Endothelial cell of umbilical vein (primary cell): ENCODE measurements around the gene VWCE. TPM values are rescaled to one million over a fixed set of nuclear protein-coding genes. Genes with fewer than 3 reads are reported as not detected.
A peak's percentile ranks its signal among the peaks of the same experiment; 100 is the strongest.

Experiments used
- BruUV-seq: library from RNA; stranded (reverse); fragments of 400-500 nt; replicated peaks from 2 replicates; lab custom pipeline; 2021; lab: Mats Ljungman, UMichigan
- CTCF ChIA-PET: fragments of 300-600, 350-600 bp; sonication (Branson Sonifier 250); formaldehyde crosslinking; loops from one replicate; lab custom pipeline; 2021; ENCODE audit warnings: antibody characterized with exemption, inconsistent platforms; lab: Charles Lee
- POLR2A ChIA-PET: fragments of 300-600, 350-600 bp; sonication (Branson Sonifier 250); formaldehyde crosslinking; loops from one replicate; lab custom pipeline; 2021; ENCODE audit warnings: antibody characterized with exemption, inconsistent platforms; lab: Charles Lee
- DNase-seq: peaks from one replicate; pipeline ENCODE4 v3.0.0-alpha.2; 2011; ENCODE audit warnings: low read depth, low spot score
- FAIRE-seq: peaks from 2 replicates; lab custom pipeline; 2011; peaks lifted over from hg19 to GRCh38; lab: Jason Lieb, UNC
- H2AFZ ChIP-seq: 2 replicates; pipeline ENCODE4 v1.6.0; 2012; ENCODE audit warnings: low read depth, low read length, control low read depth, inconsistent platforms
- H3K27ac ChIP-seq: 2 replicates; pipeline ENCODE4 v1.5.1; 2011; ENCODE audit warnings: low read depth, mild to moderate bottlenecking, control low read depth, low read length, moderate library complexity; ENCODE audit not compliant: insufficient read depth
- H3K27me3 ChIP-seq, 2 experiments: 2 replicates each; pipeline versions ENCODE4 v1.6.0 to v1.6.1; 2011; ENCODE audit warnings: low read length in 2 of 2, mixed read lengths in 1 of 2; ENCODE audit not compliant: control insufficient read depth in 2 of 2, insufficient read depth in 2 of 2
- H3K36me3 ChIP-seq, 2 experiments: 2 replicates in 1 of 2; 3 replicates in 1 of 2; pipeline ENCODE4 v1.5.1; 2011; ENCODE audit warnings: low read length in 2 of 2, mild to moderate bottlenecking in 1 of 2, moderate library complexity in 1 of 2; ENCODE audit not compliant: control insufficient read depth in 2 of 2, insufficient read depth in 2 of 2; ENCODE audit errors: extremely low read depth in 1 of 2
- H3K4me1 ChIP-seq: 3 replicates; pipeline ENCODE4 v1.5.1; 2011; ENCODE audit warnings: mild to moderate bottlenecking, low read length; ENCODE audit not compliant: control insufficient read depth, insufficient read depth; ENCODE audit errors: extremely low read depth
- H3K4me2 ChIP-seq: 2 replicates; pipeline ENCODE4 v1.6.1; 2011; ENCODE audit warnings: low read length, control low read depth, mixed read lengths; ENCODE audit not compliant: insufficient read depth
- H3K4me3 ChIP-seq, 3 experiments: fragments of 200-600 bp in 1 of 3; sonication (generic), shearing (Covaris generic) in 1 of 3; replicated peaks in 1 of 3; 2 replicates each; pipeline ENCODE4 v1.5.1; 2011 to 2016; ENCODE audit warnings: control low read depth in 3 of 3, low read length in 3 of 3, mild to moderate bottlenecking in 2 of 3, inconsistent platforms in 1 of 3, low read depth in 1 of 3, moderate library complexity in 1 of 3; ENCODE audit not compliant: insufficient read depth in 1 of 3
- H3K79me2 ChIP-seq: 2 replicates; pipeline ENCODE4 v1.6.0; 2012; ENCODE audit warnings: low read length, inconsistent platforms; ENCODE audit not compliant: control insufficient read depth, insufficient read depth
- H3K9ac ChIP-seq: replicated peaks from 2 replicates; pipeline ENCODE3; 2011; ENCODE audit warnings: low read length, control low read depth; ENCODE audit not compliant: insufficient read depth; ENCODE audit errors: extremely low read depth
- H3K9me1 ChIP-seq: replicated peaks from 3 replicates; pipeline ENCODE4 v1.6.0; 2011; ENCODE audit warnings: mild to moderate bottlenecking, low read length; ENCODE audit not compliant: control insufficient read depth, insufficient read depth; ENCODE audit errors: extremely low read depth
- H3K9me3 ChIP-seq: replicated peaks from 2 replicates; pipeline ENCODE4 v1.5.1; 2012; ENCODE audit warnings: low read length, inconsistent platforms; ENCODE audit not compliant: control insufficient read depth, insufficient read depth
- H4K20me1 ChIP-seq: replicated peaks from 2 replicates; pipeline ENCODE3; 2011; ENCODE audit warnings: mild to moderate bottlenecking, low read length; ENCODE audit not compliant: control insufficient read depth, insufficient read depth; ENCODE audit errors: extremely low read depth
- CTCF ChIP-seq, 2 donors: IDR thresholded peaks; 1 replicate in 1 of 2; 2 replicates in 1 of 2; pipeline ENCODE4 v1.5.1; 2011; ENCODE audit warnings: low read length in 2 of 2, mild to moderate bottlenecking in 2 of 2, moderate library complexity in 2 of 2, control low read depth in 1 of 2, inconsistent platforms in 1 of 2, low read depth in 1 of 2; ENCODE audit not compliant: insufficient read depth in 1 of 2; ENCODE audit errors: extremely low read depth in 1 of 2
- EZH2 ChIP-seq: IDR thresholded peaks from 2 replicates; pipeline ENCODE4 v1.6.1; 2012; ENCODE audit warnings: borderline replicate concordance, low read depth, mild to moderate bottlenecking, moderate library complexity, low read length, inconsistent platforms; ENCODE audit not compliant: severe bottlenecking
- FOS ChIP-seq: IDR thresholded peaks from 2 replicates; pipeline ENCODE4 v1.6.1; 2011; ENCODE audit warnings: mild to moderate bottlenecking, low read length, moderate library complexity, borderline replicate concordance; ENCODE audit not compliant: insufficient read depth
- GATA2 ChIP-seq: IDR thresholded peaks from 2 replicates; pipeline ENCODE4 v1.7.0; 2011; ENCODE audit warnings: low read depth, mild to moderate bottlenecking, moderate library complexity, mixed read lengths, low read length; ENCODE audit not compliant: insufficient read length, insufficient read depth
- JUN ChIP-seq: IDR thresholded peaks from 2 replicates; pipeline ENCODE4 v1.6.1; 2011; ENCODE audit warnings: borderline replicate concordance, low read depth; ENCODE audit not compliant: insufficient read length, insufficient read depth
- MYC ChIP-seq: IDR thresholded peaks from one replicate; pipeline ENCODE4 v1.6.1; 2011; ENCODE audit warnings: mild to moderate bottlenecking, low read depth, low read length
- POLR2A ChIP-seq: IDR thresholded peaks from 2 replicates; pipeline ENCODE4 v1.6.1; 2012; ENCODE audit warnings: low read depth, mild to moderate bottlenecking, control low read depth, low read length
- POLR2AphosphoS5 ChIP-seq: IDR thresholded peaks from 2 replicates; pipeline ENCODE4 v1.6.1; 2012; ENCODE audit warnings: low read depth, mild to moderate bottlenecking, control low read depth, low read length, moderate library complexity; ENCODE audit not compliant: insufficient read depth
- dilution Hi-C: fragments of 300-500 bp; cut with MboI; formaldehyde crosslinking; loops from one replicate; pipeline ENCODE4 v1.15.0; 2019; ENCODE audit warnings: low sequenced_read_pairs; ENCODE audit not compliant: extremely low pct_ligation_motif_present
- intact Hi-C: fragments of 100-400 bp; cut with micrococcal nuclease; formaldehyde crosslinking; loops from one replicate; pipeline ENCODE4 v1.10.0; 2022
- polyA plus RNA-seq, 4 experiments: library from polyadenylated mRNA; depleted of rRNA in 3 of 4; stranded (reverse) in 3 of 4; unstranded in 1 of 4; fragments of >200 nt; gene quantifications; 2 replicates each; pipeline versions ENCODE4 v1.2.1 to v1.2.3, GENCODE V29; 2011 to 2012; ENCODE audit warnings: missing spikeins in 1 of 4
- total RNA-seq: library from RNA; stranded (reverse); gene quantifications from 2 replicates; pipeline ENCODE4 v1.2.3, GENCODE V29; 2021
- TF ChIP-seq, protein P1 (sequence below): IDR thresholded peaks from 2 replicates; pipeline ENCODE4 v1.6.1; 2011; ENCODE audit not compliant: insufficient read depth, insufficient read length

Gene VWCE
- total and polyA plus RNA-seq, 2 donors (not counting 3 experiments of a cell fraction or from before 2014, with no cell fraction given): 6.5 to 14.4 TPM

DNA sequence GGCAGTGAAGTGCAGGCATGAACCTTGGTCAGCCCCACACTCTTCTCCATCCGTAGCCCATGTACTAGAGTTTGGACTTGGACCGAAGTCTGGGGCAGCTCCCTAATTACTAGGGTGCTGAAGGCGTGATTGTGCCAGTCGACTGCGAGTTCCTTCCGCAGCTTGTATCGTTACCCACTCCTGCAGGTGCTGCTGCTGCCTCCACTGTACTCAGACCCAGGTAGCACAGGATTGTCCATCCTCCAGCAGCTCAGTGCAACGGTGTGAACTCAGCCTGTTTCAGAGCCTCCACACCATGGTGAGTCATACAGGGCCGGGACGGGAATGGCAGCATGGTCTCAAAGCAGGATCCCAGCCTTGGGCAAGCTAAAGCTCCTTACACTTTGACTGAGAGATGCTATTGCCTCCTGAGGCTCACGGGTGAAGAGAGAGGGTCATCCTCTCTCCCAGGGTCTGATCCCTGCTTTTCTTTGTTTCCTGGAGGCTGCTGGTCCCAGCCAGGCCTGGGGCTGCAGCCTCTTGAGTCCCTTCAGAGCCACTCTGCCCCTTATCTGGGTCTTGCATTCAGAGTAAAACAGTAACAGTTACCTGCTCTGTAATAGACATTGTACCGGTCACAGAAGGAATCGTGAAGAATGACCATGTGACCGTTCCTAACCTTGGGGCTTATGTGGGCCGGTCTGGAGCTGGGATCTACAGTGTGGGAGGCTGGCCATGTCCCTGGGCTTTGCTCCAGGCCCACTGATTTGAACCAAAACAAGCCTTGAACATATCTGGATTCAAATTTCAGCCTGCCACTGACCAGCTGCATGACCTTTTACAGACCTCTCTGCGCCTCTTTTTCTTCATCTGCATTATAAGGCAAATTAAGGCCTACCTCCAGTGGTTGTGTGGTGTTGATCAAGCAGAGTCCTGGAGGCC, 39.6 kb upstream of the VWCE start:
- H3K79me2 ChIP-seq: peaks cover 32% of the 10 kb centered on the region
- ChIA-PET CTCF (interaction anchor here (1.0 to 8.0 kb wide), 7 partner anchors 14 to 100 kb away, joined by 3 to 345 read pairs (median 8); partner anchors contain the start of gene TMEM216), POLR2A (interaction anchor here (2.6 kb wide), 1 partner anchor 27 kb away, joined by 8 read pairs; the partner anchor contains the start of genes CYB561A3 and TMEM138)
- DNase-seq (no peak), FAIRE-seq (no peak)
- H3K4me2 ChIP-seq: no peak overlapping the region
- no peak overlapping the region for H3K4me3 ChIP-seq
- H2AFZ ChIP-seq: peak overlapping the region; percentile 26
- H3K9me3 ChIP-seq: no peaks in the 10 kb centered on the region
- H3K4me1 ChIP-seq: peaks cover 10% of the 10 kb centered on the region
- H3K9me1 ChIP-seq: no peaks in the 10 kb centered on the region
- peaks cover 0 to 3% of the 10 kb centered on the region in 2 experiments for H3K36me3 ChIP-seq
- H3K9ac ChIP-seq: no peak overlapping the region
- H4K20me1 ChIP-seq: no peaks in the 10 kb centered on the region
- dilution Hi-C loops: no loop called here
- TF ChIP-seq GATA2 (no peak), MYC (no peak), CTCF (IDR thresholded peaks at IDR 0.05; ENCODE audit: extremely low read depth in 1 of 2, insufficient read depth in 1 of 2, low read depth in 1 of 2, low read length in 2 of 2) (no peak), POLR2AphosphoS5 (no peak), FOS (no peak), POLR2A (no peak), EZH2 (no peak), JUN (no peak)
- TF ChIP-seq, protein P1, sequence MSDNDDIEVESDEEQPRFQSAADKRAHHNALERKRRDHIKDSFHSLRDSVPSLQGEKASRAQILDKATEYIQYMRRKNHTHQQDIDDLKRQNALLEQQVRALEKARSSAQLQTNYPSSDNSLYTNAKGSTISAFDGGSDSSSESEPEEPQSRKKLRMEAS: no peak
- no peak overlapping the region for H3K27ac ChIP-seq
- BruUV-seq: no TSS peak
- H3K27me3 ChIP-seq: no peaks in the 10 kb centered on the region
- intact Hi-C loops: loop anchor here (10.0 kb wide), 1 partner anchor 80 kb away; no protein-coding TSS in a partner anchor
